ENCODE results near the gene B3GALT5. TPM values are rescaled to one million over a fixed set of nuclear protein-coding genes. Genes with fewer than 3 reads are reported as not detected.
A peak's percentile ranks its signal among the peaks of the same experiment; 100 is the strongest.

Gene B3GALT5
- total RNA-seq, 2 donors from 2014 or later = 114 to 205 TPM

GRCh38 chr21:39710866-39711265 lies 98.1 kb downstream of the B3GALT5 start:
- intact Hi-C loops (cut with DNase I) = no loop called here
- TF ChIP-seq CTCF (IDR thresholded peaks at IDR 0.05) = no peak
- no peak for DNase-seq
- Histone ChIP-seq H3K4me3 (no peak overlapping the region), H3K27ac (no peak overlapping the region), H3K27me3 (no peaks in the 10 kb centered on the region), H3K9me3 (no peaks in the 10 kb centered on the region), H3K36me3 (no peaks in the 10 kb centered on the region), H3K9ac (ENCODE audit: low read depth in 2 of 2, low read length in 2 of 2) (no peak overlapping the region), H3K4me1 (no peaks in the 10 kb centered on the region)

GRCh38 chr21:39712273-39712672 lies 99.5 kb downstream of the B3GALT5 start:
- no peak for TF ChIP-seq CTCF (IDR thresholded peaks at IDR 0.05)
- no peaks in the 10 kb centered on the region for H3K4me1 ChIP-seq
- intact Hi-C loops (cut with DNase I) = loop anchor here (2.0 kb wide), 1 partner anchor 191 kb away; no protein-coding TSS in a partner anchor
- no peaks in the 10 kb centered on the region for H3K9me3 ChIP-seq
- no peak for DNase-seq
- no peak overlapping the region for H3K4me3 ChIP-seq
- H3K9ac ChIP-seq (ENCODE audit: low read depth in 2 of 2, low read length in 2 of 2) = no peak overlapping the region
- H3K36me3 ChIP-seq = no peaks in the 10 kb centered on the region
- no peak overlapping the region for H3K27ac ChIP-seq
- no peaks in the 10 kb centered on the region for H3K27me3 ChIP-seq

- TF ChIP-seq CTCF (IDR thresholded peaks at IDR 0.05) = no peak
- no peaks in the 10 kb centered on the region for H3K36me3 ChIP-seq
Measured at GRCh38 chr21:39712976-39713375, 100.2 kb downstream of the B3GALT5 start.

GRCh38 chr21:39713905-39714304 lies 101.2 kb downstream of the B3GALT5 start:
- Histone ChIP-seq H3K27ac (no peak overlapping the region), H3K27me3 (no peaks in the 10 kb centered on the region), H3K36me3 (no peaks in the 10 kb centered on the region), H3K4me1 (no peaks in the 10 kb centered on the region), H3K9ac (ENCODE audit: low read depth in 2 of 2, low read length in 2 of 2) (no peak overlapping the region), H3K9me3 (no peaks in the 10 kb centered on the region), H3K4me3 (no peak overlapping the region)
- intact Hi-C loops (cut with DNase I) = loop anchor here (2.0 kb wide), 1 partner anchor 193 kb away; no protein-coding TSS in a partner anchor
- TF ChIP-seq CTCF (IDR thresholded peaks at IDR 0.05) = no peak
- no peak for DNase-seq

More at GRCh38 chr21:39712976-39713375, 100.2 kb downstream of the B3GALT5 start:
- no peak overlapping the region for H3K9ac ChIP-seq (ENCODE audit: low read depth in 2 of 2, low read length in 2 of 2)
- intact Hi-C loops (cut with DNase I) = loop anchor here (2.0 kb wide), 1 partner anchor 192 kb away; no protein-coding TSS in a partner anchor
- H3K27ac ChIP-seq = no peak overlapping the region
- no peak overlapping the region for H3K4me3 ChIP-seq
- H3K27me3 ChIP-seq = no peaks in the 10 kb centered on the region
- peak; percentile 45 for DNase-seq
- H3K4me1 ChIP-seq = no peaks in the 10 kb centered on the region
- H3K9me3 ChIP-seq = no peaks in the 10 kb centered on the region

GRCh38 chr21:39714331-39714730 lies 101.6 kb downstream of the B3GALT5 start:
- intact Hi-C loops (cut with DNase I) = no loop called here
- Histone ChIP-seq H3K27ac (no peak overlapping the region), H3K4me3 (no peak overlapping the region), H3K27me3 (no peaks in the 10 kb centered on the region), H3K9ac (ENCODE audit: low read depth in 2 of 2, low read length in 2 of 2) (no peak overlapping the region), H3K9me3 (no peaks in the 10 kb centered on the region), H3K36me3 (no peaks in the 10 kb centered on the region), H3K4me1 (no peaks in the 10 kb centered on the region)
- TF ChIP-seq CTCF (IDR thresholded peaks at IDR 0.05) = no peak
- no peak for DNase-seq
